ENCODE results near the gene MPG. TPM values are rescaled to one million over a fixed set of nuclear protein-coding genes. Genes with fewer than 3 reads are reported as not detected.
A peak's percentile ranks its signal among the peaks of the same experiment; 100 is the strongest.

The MPG gene
- total RNA-seq, 1 donor from 2014 or later, result 77.5 TPM

DNA sequence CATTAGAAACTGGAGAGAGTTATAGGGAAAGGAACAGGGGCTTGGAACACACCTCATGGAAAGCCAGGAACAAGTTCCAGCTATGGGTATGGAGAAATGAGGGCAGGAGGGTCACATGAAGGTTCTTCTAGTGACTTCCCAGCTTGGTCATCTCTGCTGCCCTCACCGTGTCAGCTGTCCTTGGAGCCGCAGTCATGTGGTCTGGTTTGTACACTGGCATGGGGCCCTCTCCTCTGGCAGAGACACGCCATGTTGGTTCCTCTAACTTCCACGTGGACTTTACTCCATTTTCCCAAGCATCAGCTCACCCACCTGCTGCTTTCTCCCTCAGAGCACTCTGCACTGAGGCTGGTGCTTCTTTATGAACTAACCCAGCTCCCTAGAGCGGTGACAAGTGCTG, 26.3 kb downstream of the MPG start:
- peaks cover 5% of the 10 kb centered on the region for H3K4me1 Mint-ChIP-seq (ENCODE audit: low read depth)
- no peak overlapping the region for H3K27ac Mint-ChIP-seq
- H3K4me3 Mint-ChIP-seq, result no peak overlapping the region
- no peak for DNase-seq (ENCODE audit: low spot score)
- no peaks in the 10 kb centered on the region for H3K27me3 Mint-ChIP-seq (ENCODE audit: insufficient read depth)
- H3K36me3 Mint-ChIP-seq (ENCODE audit: low read depth), result peaks cover 9% of the 10 kb centered on the region
- no peaks in the 10 kb centered on the region for H3K9me3 Mint-ChIP-seq
- intact Hi-C loops (cut with micrococcal nuclease), result no loop called here

DNA sequence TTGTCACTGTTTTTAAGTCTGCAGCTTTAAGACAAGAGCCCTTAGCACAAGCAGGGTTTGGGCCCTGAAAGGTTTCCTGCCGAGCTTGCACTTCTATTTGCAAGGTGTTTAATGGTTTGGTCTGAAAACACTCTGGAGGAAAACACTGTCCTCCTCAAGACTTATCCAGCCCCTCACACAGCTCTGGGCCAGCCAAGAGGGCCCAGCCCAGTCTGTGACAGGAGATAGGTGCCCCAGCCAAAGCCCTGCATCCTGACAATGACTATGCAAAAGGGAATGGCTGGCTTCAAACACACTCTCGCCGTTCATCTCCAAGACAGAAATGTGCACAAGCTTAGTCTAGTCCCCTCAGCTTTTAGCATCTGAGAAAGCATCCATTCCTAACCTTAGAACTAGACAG, 26.9 kb downstream of the MPG start:
- H3K36me3 Mint-ChIP-seq (ENCODE audit: low read depth), result peaks cover 9% of the 10 kb centered on the region
- no peaks in the 10 kb centered on the region for H3K9me3 Mint-ChIP-seq

DNA sequence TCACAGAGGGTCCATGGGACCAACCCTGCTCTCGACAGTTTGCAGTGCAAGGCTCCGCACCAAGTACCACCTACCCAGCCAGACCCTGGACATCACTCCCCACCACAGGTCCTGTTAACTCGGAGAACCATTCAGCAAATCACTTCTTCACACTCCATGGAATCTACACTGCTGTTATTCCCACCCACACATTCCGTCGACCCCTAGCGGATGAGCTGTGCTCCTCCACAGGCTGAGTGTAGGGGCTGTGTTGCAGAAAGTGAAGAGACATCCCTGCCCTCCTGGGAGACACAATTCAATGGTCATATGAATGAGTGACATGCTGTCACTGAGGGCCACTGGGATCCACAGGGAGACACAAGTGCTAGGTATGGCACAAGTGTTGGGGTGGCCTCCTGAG, 27.5 kb downstream of the MPG start:
- intact Hi-C loops (cut with micrococcal nuclease), result no loop called here

More for the DNA sequence above, 26.9 kb downstream of the MPG start:
- Mint-ChIP-seq H3K27ac (no peak overlapping the region), H3K27me3 (ENCODE audit: insufficient read depth) (no peaks in the 10 kb centered on the region), H3K4me3 (no peak overlapping the region), H3K4me1 (ENCODE audit: low read depth) (peaks cover 5% of the 10 kb centered on the region)
- intact Hi-C loops (cut with micrococcal nuclease), result no loop called here
- no peak for DNase-seq (ENCODE audit: low spot score)

DNA sequence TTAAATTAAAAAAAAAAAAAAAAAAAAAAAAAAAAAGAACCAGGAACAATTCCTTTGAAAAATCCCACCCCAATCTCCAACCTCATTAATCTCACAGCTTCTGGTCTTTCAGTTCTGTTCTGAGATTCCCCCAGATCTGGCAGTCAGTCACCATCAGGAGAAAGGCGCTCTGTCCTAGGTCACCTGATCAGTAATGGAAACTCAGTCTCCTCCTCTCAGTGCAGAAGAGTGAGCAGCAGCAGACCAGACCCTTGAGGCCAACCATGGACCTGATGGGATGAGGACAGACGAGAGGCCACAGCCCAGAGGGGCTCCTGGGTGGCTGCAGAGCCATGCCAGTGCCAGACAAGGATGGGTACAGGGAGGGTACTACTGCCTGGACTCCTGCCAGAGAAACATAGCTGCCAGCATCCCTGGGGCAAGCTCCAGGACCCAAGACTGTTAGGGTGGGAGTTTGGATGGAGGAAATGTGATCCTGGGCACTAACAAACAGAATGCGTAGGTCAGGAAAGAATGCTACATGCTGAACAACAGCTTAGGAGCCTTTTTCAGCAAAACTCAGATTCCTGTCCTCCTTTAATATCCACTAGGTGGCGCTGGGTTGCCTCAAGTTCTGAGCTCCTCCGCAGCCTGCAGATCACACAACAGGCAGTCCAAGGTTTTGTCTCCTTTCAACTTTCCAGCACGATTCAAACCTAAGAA, 28.7 kb downstream of the MPG start:
- H3K27ac Mint-ChIP-seq, result no peak overlapping the region
- H3K4me3 Mint-ChIP-seq, result no peak overlapping the region
- H3K4me1 Mint-ChIP-seq (ENCODE audit: low read depth), result peaks cover 5% of the 10 kb centered on the region
- intact Hi-C loops (cut with micrococcal nuclease), result loop anchor here (1.0 kb wide), 2 partner anchors 75 to 256 kb away; no protein-coding TSS in a partner anchor
- peak; percentile 34 for DNase-seq (ENCODE audit: low spot score)
- no peaks in the 10 kb centered on the region for H3K27me3 Mint-ChIP-seq (ENCODE audit: insufficient read depth)
- peaks cover 15% of the 10 kb centered on the region for H3K36me3 Mint-ChIP-seq (ENCODE audit: low read depth)
- no peaks in the 10 kb centered on the region for H3K9me3 Mint-ChIP-seq

More for the DNA sequence above, 27.5 kb downstream of the MPG start:
- no peak overlapping the region for H3K4me3 Mint-ChIP-seq
- no peaks in the 10 kb centered on the region for H3K27me3 Mint-ChIP-seq (ENCODE audit: insufficient read depth)
- no peak overlapping the region for H3K27ac Mint-ChIP-seq
- peaks cover 5% of the 10 kb centered on the region for H3K4me1 Mint-ChIP-seq (ENCODE audit: low read depth)
- no peaks in the 10 kb centered on the region for H3K9me3 Mint-ChIP-seq
- peaks cover 11% of the 10 kb centered on the region for H3K36me3 Mint-ChIP-seq (ENCODE audit: low read depth)
- DNase-seq (ENCODE audit: low spot score), result no peak

GRCh38 chr16:112153-112840, 34.3 kb downstream of the MPG start:
- intact Hi-C loops (cut with micrococcal nuclease), result no loop called here
- no peak overlapping the region for H3K4me3 Mint-ChIP-seq
- DNase-seq (ENCODE audit: low spot score), result no peak
- peaks cover 14% of the 10 kb centered on the region for H3K36me3 Mint-ChIP-seq (ENCODE audit: low read depth)
- H3K27me3 Mint-ChIP-seq (ENCODE audit: insufficient read depth), result no peaks in the 10 kb centered on the region
- H3K4me1 Mint-ChIP-seq (ENCODE audit: low read depth), result peaks cover 12% of the 10 kb centered on the region
- H3K9me3 Mint-ChIP-seq, result no peaks in the 10 kb centered on the region
- H3K27ac Mint-ChIP-seq, result no peak overlapping the region

- intact Hi-C loops (cut with micrococcal nuclease), result no loop called here
- H3K36me3 Mint-ChIP-seq (ENCODE audit: low read depth), result peaks cover 11% of the 10 kb centered on the region
- H3K4me1 Mint-ChIP-seq (ENCODE audit: low read depth), result peaks cover 12% of the 10 kb centered on the region
- no peak for DNase-seq (ENCODE audit: low spot score)
- H3K27me3 Mint-ChIP-seq (ENCODE audit: insufficient read depth), result no peaks in the 10 kb centered on the region
- no peak overlapping the region for H3K27ac Mint-ChIP-seq
- H3K4me3 Mint-ChIP-seq, result no peak overlapping the region
- no peaks in the 10 kb centered on the region for H3K9me3 Mint-ChIP-seq
These were observed 36.3 kb downstream of the MPG start for GRCh38 chr16:114327-114726.

DNA sequence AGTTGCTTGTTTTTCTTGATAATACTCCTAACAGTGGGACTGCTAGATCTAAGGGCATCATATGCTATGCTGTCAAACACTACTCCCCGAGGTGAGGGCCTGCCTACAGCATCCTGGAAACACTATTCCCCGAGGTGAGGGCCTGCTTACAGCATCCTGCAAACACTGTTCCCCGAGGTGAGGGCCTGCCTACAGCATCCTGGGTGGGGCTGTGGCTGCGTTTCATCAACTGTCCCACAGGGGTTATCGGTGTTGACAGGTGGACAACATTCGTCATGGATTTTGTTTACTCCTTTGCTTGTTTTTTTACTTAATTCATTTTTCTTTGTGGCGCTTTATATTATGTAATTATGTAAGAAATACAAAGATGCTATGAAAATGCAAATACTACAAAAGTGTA, 38.0 kb downstream of the MPG start:
- peaks cover 12% of the 10 kb centered on the region for H3K4me1 Mint-ChIP-seq (ENCODE audit: low read depth)
- DNase-seq (ENCODE audit: low spot score), result no peak
- H3K27me3 Mint-ChIP-seq (ENCODE audit: insufficient read depth), result no peaks in the 10 kb centered on the region
- no peak overlapping the region for H3K27ac Mint-ChIP-seq
- intact Hi-C loops (cut with micrococcal nuclease), result no loop called here
- no peaks in the 10 kb centered on the region for H3K9me3 Mint-ChIP-seq
- peaks cover 9% of the 10 kb centered on the region for H3K36me3 Mint-ChIP-seq (ENCODE audit: low read depth)
- no peak overlapping the region for H3K4me3 Mint-ChIP-seq

- DNase-seq (ENCODE audit: low spot score), result peak; percentile 42
- Mint-ChIP-seq H3K4me1 (ENCODE audit: low read depth) (peaks cover 12% of the 10 kb centered on the region), H3K36me3 (ENCODE audit: low read depth) (peaks cover 5% of the 10 kb centered on the region), H3K27me3 (ENCODE audit: insufficient read depth) (no peaks in the 10 kb centered on the region), H3K4me3 (no peak overlapping the region), H3K27ac (no peak overlapping the region), H3K9me3 (no peaks in the 10 kb centered on the region)
- intact Hi-C loops (cut with micrococcal nuclease), result loop anchor here (1.0 kb wide), 2 partner anchors 64 to 245 kb away; no protein-coding TSS in a partner anchor
These were observed 39.6 kb downstream of the MPG start for GRCh38 chr16:117379-118365.

DNA sequence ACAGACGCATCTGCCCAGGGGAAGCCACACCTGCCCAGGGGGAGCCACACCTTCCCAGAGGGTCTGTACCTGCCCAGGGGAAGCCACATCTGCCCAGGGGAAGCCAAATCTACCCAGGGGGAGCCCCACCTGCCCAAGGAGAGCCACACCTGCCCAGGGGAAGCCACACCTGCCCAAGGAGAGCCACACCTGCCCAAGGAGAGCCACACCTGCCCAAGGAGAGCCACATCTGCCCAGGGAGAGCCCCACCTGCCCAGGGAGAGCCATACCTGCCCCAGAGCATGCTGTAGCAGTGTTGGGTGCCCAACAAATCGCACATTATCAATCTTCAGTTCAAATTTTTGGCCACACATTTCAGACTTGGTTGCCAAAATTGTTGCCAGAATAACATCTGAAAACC, 40.8 kb downstream of the MPG start:
- Mint-ChIP-seq H3K27ac (no peak overlapping the region), H3K4me1 (ENCODE audit: low read depth) (peaks cover 1% of the 10 kb centered on the region), H3K9me3 (no peaks in the 10 kb centered on the region), H3K36me3 (ENCODE audit: low read depth) (peaks cover 5% of the 10 kb centered on the region), H3K27me3 (ENCODE audit: insufficient read depth) (no peaks in the 10 kb centered on the region), H3K4me3 (no peak overlapping the region)
- intact Hi-C loops (cut with micrococcal nuclease), result loop anchor here (1.0 kb wide), 1 partner anchor 62 kb away; no protein-coding TSS in a partner anchor
- DNase-seq (ENCODE audit: low spot score), result no peak

- H3K27me3 Mint-ChIP-seq (ENCODE audit: insufficient read depth), result no peaks in the 10 kb centered on the region
- no peaks in the 10 kb centered on the region for H3K9me3 Mint-ChIP-seq
- DNase-seq (ENCODE audit: low spot score), result no peak
- H3K4me3 Mint-ChIP-seq, result no peak overlapping the region
- intact Hi-C loops (cut with micrococcal nuclease), result no loop called here
- peaks cover 5% of the 10 kb centered on the region for H3K36me3 Mint-ChIP-seq (ENCODE audit: low read depth)
- H3K27ac Mint-ChIP-seq, result no peak overlapping the region
- no peaks in the 10 kb centered on the region for H3K4me1 Mint-ChIP-seq (ENCODE audit: low read depth)
These were observed 41.3 kb downstream of the MPG start for GRCh38 chr16:119295-119694.

DNA sequence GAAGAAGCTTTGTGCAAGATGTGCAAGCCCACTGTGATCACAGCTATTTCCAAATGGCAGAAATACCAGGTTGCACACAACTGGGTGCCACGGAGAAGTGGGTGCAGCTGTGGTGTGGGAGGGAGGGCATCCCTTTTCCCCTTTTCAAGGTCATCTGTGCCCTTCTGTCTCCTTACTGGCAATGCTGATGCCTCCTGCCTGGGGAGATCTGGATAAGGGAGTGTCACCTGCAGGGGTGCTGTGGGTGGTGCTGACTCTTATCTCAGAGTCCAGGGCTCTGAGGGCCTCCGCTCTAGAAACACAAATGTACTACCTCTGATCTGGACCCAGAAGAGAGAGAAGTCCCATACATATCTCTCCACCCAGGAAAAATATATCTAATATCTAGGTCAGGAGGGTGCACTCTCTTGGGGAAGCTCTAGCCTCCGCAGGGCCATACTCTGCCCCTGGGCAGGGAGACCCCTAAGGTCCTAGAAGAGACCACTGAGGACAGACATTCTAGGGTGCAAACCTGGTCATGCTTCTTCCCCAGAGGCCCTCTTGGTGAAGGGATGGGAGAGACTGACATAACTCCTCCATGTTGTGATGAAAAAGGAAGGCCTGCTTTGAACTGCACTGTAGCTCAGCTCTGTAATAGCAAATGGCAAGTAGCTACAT, 41.9 kb downstream of the MPG start:
- peaks cover 5% of the 10 kb centered on the region for H3K36me3 Mint-ChIP-seq (ENCODE audit: low read depth)
- H3K4me3 Mint-ChIP-seq, result no peak overlapping the region
- H3K27me3 Mint-ChIP-seq (ENCODE audit: insufficient read depth), result no peaks in the 10 kb centered on the region
- DNase-seq (ENCODE audit: low spot score), result no peak
- H3K27ac Mint-ChIP-seq, result no peak overlapping the region
- no peaks in the 10 kb centered on the region for H3K4me1 Mint-ChIP-seq (ENCODE audit: low read depth)
- H3K9me3 Mint-ChIP-seq, result no peaks in the 10 kb centered on the region
- intact Hi-C loops (cut with micrococcal nuclease), result no loop called here

DNA sequence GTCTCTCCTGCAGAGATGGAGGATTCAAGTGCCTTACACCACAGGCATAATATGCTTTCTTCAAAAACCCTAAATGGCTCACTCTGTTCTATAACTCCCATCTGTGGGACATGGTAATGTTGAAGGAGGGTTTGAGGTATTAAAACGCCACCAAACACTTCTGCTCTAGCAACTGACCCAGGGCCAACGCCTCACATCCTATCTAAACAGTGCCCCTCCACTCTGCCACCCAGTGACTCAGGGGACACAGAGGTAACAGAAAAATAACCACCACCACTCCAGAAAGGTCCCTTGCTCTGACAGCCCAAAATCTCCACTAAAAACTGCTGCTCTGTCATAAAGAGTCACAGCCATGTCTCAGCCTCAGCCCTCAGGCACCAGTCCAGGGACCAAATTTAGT, 42.7 kb downstream of the MPG start:
- intact Hi-C loops (cut with micrococcal nuclease), result no loop called here
- H3K9me3 Mint-ChIP-seq, result no peaks in the 10 kb centered on the region
- peaks cover 5% of the 10 kb centered on the region for H3K36me3 Mint-ChIP-seq (ENCODE audit: low read depth)

More for the DNA sequence above, 42.7 kb downstream of the MPG start:
- DNase-seq (ENCODE audit: low spot score), result no peak
- H3K27ac Mint-ChIP-seq, result no peak overlapping the region
- H3K4me3 Mint-ChIP-seq, result no peak overlapping the region
- H3K4me1 Mint-ChIP-seq (ENCODE audit: low read depth), result no peaks in the 10 kb centered on the region
- no peaks in the 10 kb centered on the region for H3K27me3 Mint-ChIP-seq (ENCODE audit: insufficient read depth)

All from activated T-helper 1 cell treated with anti-CD3 and anti-CD28 coated beads, Interleukin-12 subunit alpha, Interleukin-12 subunit beta, Interleukin-2, Interleukin-4 antibody, amounts not matched to agents 30 ng/mL and 10 ng/mL and 1 ng/mL, durations not matched to agents 14 hours and 24 hours and 36 hours (primary cell).